Endothelial cell (in vitro differentiated cells): ENCODE measurements around the gene SDE2. TPM values are rescaled to one million over a fixed set of nuclear protein-coding genes. Genes with fewer than 3 reads are reported as not detected.
"Not testable (repeated sequence)": the region's sequence is repeated elsewhere in the genome, so short reads cannot be mapped to it uniquely, and the experiment has no call there.

Experiments
- DNase-seq: peaks from one replicate; pipeline ENCODE4 v3.0.0; 2021; ENCODE audit warnings: low spot score
- H3K27ac Mint-ChIP-seq: one replicate; pipeline ENCODE4 v1.8.0; 2021; ENCODE audit warnings: mixed read lengths, inconsistent platforms; ENCODE audit not compliant: unreplicated experiment
- H3K27me3 Mint-ChIP-seq: one replicate; pipeline ENCODE4 v1.8.0; 2021; ENCODE audit warnings: mild to moderate bottlenecking, moderate library complexity, mixed read lengths, inconsistent platforms; ENCODE audit not compliant: unreplicated experiment
- H3K36me3 Mint-ChIP-seq: one replicate; pipeline ENCODE4 v1.8.0; 2021; ENCODE audit warnings: mild to moderate bottlenecking, low read depth, mixed read lengths, inconsistent platforms; ENCODE audit not compliant: unreplicated experiment
- H3K4me1 Mint-ChIP-seq: one replicate; pipeline ENCODE4 v1.8.0; 2021; ENCODE audit warnings: mild to moderate bottlenecking, mixed read lengths, inconsistent platforms; ENCODE audit not compliant: unreplicated experiment
- H3K4me3 Mint-ChIP-seq: one replicate; pipeline ENCODE4 v1.8.0; 2021; ENCODE audit warnings: mild to moderate bottlenecking, mixed read lengths, inconsistent platforms; ENCODE audit not compliant: unreplicated experiment
- H3K9me3 Mint-ChIP-seq: one replicate; pipeline ENCODE4 v1.8.0; 2021; ENCODE audit warnings: mixed read lengths, inconsistent platforms; ENCODE audit not compliant: unreplicated experiment
- total RNA-seq: library from RNA; stranded (reverse); fragmentation: NEBNext Ultra II Directional; extraction: Animal tissue kit (Norgen Biotek cat#: 25700); gene quantifications from one replicate; pipeline ENCODE4 v1.2.1, GENCODE V29; 2021; ENCODE audit not compliant: unreplicated experiment
- TF ChIP-seq, protein P1 (sequence below): fragments of 200-600 bp; sonication (generic); IDR thresholded peaks from one replicate; pipeline ENCODE4 v1.5.0; 2021; ENCODE audit warnings: antibody characterized with exemption; ENCODE audit not compliant: unreplicated experiment

Gene SDE2
- total RNA-seq, 1 donor from 2014 or later: 17.8 TPM

DNA sequence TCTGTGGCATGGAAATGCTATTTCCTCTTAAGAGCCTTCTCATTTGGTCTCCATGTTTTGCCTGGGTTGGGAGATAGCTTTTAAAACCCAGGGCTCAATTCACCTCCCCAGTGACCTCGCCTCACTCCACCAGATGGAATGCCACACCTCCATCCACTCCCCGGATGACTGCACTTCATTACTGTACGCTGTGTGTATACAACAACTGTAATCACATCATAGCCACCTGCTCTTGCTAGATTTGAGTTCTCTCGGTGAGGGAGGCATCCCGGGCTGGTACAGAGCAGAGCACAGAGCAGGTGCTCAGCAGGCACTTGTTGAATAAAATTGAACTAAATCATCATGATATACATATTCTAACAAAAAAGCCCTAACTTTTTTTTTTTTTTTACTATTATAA lies 26.0 kb downstream of the SDE2 start:
- Mint-ChIP-seq H3K27me3 (peaks cover 3% of the 10 kb centered on the region), H3K27ac (no peak overlapping the region), H3K36me3 (peaks cover 13% of the 10 kb centered on the region), H3K4me1 (no peaks in the 10 kb centered on the region), H3K4me3 (no peak overlapping the region), H3K9me3 (no peaks in the 10 kb centered on the region)
- DNase-seq: no peak
- TF ChIP-seq, protein P1, sequence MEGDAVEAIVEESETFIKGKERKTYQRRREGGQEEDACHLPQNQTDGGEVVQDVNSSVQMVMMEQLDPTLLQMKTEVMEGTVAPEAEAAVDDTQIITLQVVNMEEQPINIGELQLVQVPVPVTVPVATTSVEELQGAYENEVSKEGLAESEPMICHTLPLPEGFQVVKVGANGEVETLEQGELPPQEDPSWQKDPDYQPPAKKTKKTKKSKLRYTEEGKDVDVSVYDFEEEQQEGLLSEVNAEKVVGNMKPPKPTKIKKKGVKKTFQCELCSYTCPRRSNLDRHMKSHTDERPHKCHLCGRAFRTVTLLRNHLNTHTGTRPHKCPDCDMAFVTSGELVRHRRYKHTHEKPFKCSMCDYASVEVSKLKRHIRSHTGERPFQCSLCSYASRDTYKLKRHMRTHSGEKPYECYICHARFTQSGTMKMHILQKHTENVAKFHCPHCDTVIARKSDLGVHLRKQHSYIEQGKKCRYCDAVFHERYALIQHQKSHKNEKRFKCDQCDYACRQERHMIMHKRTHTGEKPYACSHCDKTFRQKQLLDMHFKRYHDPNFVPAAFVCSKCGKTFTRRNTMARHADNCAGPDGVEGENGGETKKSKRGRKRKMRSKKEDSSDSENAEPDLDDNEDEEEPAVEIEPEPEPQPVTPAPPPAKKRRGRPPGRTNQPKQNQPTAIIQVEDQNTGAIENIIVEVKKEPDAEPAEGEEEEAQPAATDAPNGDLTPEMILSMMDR: no peak

DNA sequence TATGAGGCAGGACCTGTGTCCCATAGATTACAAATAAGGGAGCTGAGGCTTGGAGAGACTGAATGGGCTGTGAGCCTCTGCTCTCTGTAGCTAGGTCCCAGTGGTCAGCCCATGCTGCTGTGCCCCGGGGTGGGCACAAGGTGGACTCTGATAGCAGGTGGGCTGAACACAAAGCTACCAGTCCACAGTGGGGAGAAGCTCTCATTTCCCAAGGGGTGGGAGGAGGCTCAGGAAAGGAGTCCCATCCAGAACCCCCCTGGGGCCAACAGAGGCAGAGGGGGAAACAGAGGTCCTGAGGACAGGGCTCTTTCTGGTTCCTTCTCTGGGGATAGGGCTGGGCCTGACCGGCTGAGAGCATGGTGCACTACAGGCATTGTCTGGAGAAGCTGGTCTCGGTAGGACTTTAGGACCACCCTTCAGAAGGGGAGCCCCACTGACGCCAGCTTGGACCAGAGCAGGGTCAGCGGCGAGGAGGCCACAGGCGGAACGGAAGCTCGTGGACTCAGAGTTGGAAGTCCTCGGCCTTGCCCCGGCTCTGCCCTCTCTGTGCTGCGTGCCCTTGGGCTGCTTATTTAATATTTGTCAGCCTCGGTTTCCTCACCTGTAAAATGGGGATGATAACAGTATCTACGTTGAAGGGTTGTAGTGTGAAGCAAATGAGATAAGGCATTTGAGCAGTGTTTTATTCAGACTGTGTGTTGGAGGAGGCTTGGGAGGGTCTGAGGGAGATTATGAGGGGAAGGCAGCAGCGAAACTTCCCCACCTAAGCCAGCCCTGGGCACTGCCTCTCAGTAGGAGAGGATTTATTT lies 26.6 kb downstream of the SDE2 start:
- Mint-ChIP-seq H3K4me3 (no peak overlapping the region), H3K27ac (no peak overlapping the region), H3K27me3 (peaks cover 3% of the 10 kb centered on the region), H3K36me3 (peaks cover 12% of the 10 kb centered on the region), H3K9me3 (no peaks in the 10 kb centered on the region), H3K4me1 (no peaks in the 10 kb centered on the region)
- TF ChIP-seq, protein P1: no peak
- DNase-seq: no peak

DNA sequence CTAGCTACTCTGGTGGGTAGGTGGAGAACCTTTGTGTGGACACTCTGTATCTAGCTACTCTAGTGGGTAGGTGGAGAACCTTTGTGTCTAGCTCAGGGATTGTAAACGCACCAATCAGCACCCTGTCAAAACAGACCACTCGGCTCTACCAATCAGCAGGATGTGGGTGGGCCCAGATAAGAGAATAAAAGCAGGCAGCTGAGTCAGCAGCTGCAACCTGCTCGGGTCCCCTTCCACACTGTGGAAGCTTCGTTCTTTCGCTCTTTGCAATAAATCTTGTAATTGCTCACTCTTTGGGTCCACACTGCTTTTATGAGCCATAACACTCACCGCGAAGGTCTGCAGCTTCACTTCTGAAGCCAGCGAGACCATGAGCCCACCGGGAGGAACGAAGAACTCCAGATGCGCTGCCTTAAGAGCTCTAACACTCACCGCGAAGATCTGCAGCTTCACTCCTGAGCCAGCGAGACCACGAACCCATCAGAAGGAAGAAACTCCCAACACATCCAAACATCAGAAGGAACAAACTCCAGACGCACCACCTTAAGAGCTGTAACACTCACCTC lies 28.5 kb downstream of the SDE2 start:
- not testable (repeated sequence) for H3K27ac Mint-ChIP-seq, H3K4me1 Mint-ChIP-seq, DNase-seq, H3K27me3 Mint-ChIP-seq, H3K4me3 Mint-ChIP-seq, H3K36me3 Mint-ChIP-seq, H3K9me3 Mint-ChIP-seq

DNA sequence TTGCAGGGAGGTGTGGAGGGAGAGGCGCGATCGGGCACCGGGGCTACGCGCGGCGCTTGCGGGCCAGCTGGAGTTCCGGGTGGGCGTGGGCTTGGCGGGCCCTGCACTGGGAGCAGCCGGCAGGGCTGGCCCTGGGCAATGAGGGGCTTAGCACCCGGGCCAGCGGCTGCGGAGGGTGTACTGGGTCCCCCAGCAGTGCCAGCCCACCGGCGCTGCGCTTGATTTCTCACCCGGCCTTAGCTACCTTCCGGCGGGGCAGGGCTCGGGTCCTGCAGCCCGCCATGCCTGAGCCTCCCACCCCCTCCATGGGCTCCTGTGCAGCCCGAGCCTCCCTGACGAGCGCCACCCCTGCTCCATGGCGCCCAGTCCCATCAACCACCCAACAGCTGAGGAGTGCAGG lies 29.4 kb downstream of the SDE2 start:
- not testable (repeated sequence) for H3K36me3 Mint-ChIP-seq, H3K4me3 Mint-ChIP-seq, DNase-seq, H3K27ac Mint-ChIP-seq, H3K4me1 Mint-ChIP-seq, H3K27me3 Mint-ChIP-seq, H3K9me3 Mint-ChIP-seq

DNA sequence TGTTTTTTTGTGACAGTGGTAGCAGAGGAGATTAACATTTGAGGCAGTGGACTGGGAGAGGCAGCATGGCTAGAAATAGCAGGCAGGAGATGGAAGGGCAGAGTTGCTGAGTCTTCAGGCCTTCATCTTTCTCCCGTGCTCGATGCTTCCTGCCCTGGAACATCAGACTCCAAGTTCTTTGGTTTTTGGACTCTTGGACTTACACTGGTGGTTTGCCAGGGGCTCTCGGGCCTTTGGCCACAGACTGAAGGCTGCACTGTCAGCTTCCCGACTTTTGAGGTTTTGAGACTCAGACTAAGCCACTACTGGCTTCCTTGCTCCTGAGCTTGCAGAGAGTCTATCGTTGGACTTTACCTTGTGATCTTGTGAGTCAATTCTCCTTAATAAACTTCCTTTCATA lies 33.9 kb downstream of the SDE2 start:
- H3K4me3 Mint-ChIP-seq: no peak overlapping the region
- TF ChIP-seq, protein P1: no peak
- DNase-seq: no peak
- H3K9me3 Mint-ChIP-seq: no peaks in the 10 kb centered on the region
- H3K27ac Mint-ChIP-seq: no peak overlapping the region
- peaks cover 2% of the 10 kb centered on the region for H3K27me3 Mint-ChIP-seq
- H3K36me3 Mint-ChIP-seq: no peaks in the 10 kb centered on the region
- no peaks in the 10 kb centered on the region for H3K4me1 Mint-ChIP-seq
